Tibial nerve (tissue), 3 donors: ENCODE measurements around the gene ENPP6.

Experiments
- POLR2A ChIP-seq, 2 donors: fragments of 450-650 bp; IDR thresholded peaks; one replicate each; pipeline ENCODE4 v1.6.1; 2017; ENCODE audit warnings: antibody characterized with exemption in 2 of 2, mild to moderate bottlenecking in 2 of 2, moderate library complexity in 2 of 2
- TF ChIP-seq, protein P1 (sequence below), 5 experiments: fragments of 200-600 bp in 3 of 5; fragments of 450-650 bp in 2 of 5; sonication (generic) in 3 of 5; IDR thresholded peaks; one replicate each; pipeline ENCODE4 v1.5.1; 2016 to 2019; ENCODE audit warnings: antibody characterized with exemption in 5 of 5, mild to moderate bottlenecking in 3 of 5, moderate library complexity in 2 of 5

DNA sequence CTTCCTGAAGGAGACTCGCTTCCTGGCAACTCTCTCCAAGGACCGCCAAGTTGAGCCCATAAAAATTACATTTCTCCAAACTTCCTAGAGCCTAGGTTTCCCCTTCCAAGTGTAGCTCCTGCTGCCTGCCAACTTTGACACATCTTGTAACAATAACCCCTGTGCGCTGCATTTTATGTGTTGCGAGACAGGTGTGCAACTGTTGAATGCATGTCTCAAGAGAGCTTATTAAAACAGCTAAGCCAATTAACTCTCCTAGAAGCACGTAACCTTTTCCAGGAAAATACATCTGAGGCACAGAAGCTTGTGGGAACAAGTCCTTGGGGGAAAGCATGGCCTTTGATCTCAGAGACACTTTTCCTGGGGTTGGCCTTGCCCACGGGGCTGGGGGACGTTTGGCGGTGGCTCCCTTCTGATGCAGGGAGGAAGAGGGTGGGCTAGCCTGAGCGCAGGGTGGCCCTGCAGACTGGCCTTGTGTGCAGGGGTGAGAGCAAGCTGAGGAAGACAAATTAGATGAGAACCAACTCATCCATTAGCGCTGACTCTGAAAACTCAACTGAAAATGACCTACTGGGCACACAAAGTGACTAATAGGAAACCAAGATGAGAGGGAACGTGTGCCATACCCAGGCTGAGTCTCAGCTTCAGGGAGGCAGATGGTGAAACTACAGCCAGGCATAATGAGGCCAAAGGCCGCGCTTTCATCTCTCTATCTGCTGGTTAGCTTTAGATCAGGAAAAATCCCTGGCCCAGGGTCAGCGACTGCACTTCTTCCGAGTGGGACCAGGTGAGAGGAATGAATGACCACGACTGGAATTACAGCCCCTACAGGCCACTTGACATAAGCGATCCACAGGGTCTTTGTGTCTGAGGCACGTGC, 75.3 kb downstream of the ENPP6 start:
- TF ChIP-seq, protein P1, sequence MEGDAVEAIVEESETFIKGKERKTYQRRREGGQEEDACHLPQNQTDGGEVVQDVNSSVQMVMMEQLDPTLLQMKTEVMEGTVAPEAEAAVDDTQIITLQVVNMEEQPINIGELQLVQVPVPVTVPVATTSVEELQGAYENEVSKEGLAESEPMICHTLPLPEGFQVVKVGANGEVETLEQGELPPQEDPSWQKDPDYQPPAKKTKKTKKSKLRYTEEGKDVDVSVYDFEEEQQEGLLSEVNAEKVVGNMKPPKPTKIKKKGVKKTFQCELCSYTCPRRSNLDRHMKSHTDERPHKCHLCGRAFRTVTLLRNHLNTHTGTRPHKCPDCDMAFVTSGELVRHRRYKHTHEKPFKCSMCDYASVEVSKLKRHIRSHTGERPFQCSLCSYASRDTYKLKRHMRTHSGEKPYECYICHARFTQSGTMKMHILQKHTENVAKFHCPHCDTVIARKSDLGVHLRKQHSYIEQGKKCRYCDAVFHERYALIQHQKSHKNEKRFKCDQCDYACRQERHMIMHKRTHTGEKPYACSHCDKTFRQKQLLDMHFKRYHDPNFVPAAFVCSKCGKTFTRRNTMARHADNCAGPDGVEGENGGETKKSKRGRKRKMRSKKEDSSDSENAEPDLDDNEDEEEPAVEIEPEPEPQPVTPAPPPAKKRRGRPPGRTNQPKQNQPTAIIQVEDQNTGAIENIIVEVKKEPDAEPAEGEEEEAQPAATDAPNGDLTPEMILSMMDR (IDR thresholded peaks at IDR 0.05): no peak
- TF ChIP-seq POLR2A (IDR thresholded peaks at IDR 0.05): no peak
